Right renal cortex interstitium (tissue), 3 donors: ENCODE measurements around the gene MRO. TPM values are rescaled to one million over a fixed set of nuclear protein-coding genes. Genes with fewer than 3 reads are reported as not detected.

Experiments used
- DNase-seq, 3 donors: peaks; one replicate each; pipeline ENCODE4 v3.0.0-alpha.2; 2013; ENCODE audit warnings: low read depth in 3 of 3, low spot score in 2 of 3
- polyA plus RNA-seq, 3 donors: library from polyadenylated mRNA; unstranded; fragments of 120-200 nt; gene quantifications; one replicate each; pipeline ENCODE4 v1.2.1, GENCODE V29; 2013; ENCODE audit not compliant: insufficient read length in 3 of 3

The MRO gene
- polyA plus RNA-seq, 3 donors: 3.0 to 3.7 (median 3.0) TPM

- no peak for DNase-seq
Observed at GRCh38 chr18:50748243-50749229, 71.3 kb downstream of the MRO start.

GRCh38 chr18:50747849-50748242, 72.0 kb downstream of the MRO start:
- DNase-seq: no peak

GRCh38 chr18:50745945-50746344, 73.9 kb downstream of the MRO start:
- DNase-seq: no peak

Other genes with a start within 250 kb of the MRO start
- 10 to 100 TPM; 32.4 to 36.5 (median 35.8) TPM for gene ME2, start 59.1 kb upstream of the MRO start, polyA plus RNA-seq
- 10 to 100 TPM; 16.3 to 18.9 (median 17.9) TPM for gene ELAC1, start 148.0 kb upstream of the MRO start, polyA plus RNA-seq
- gene SMAD4, start 210.2 kb upstream of the MRO start, polyA plus RNA-seq: 100 to 1,000 TPM; 173 to 182 (median 175) TPM